K562 (cell line): ENCODE measurements around the gene KIF9. TPM values are rescaled to one million over a fixed set of nuclear protein-coding genes. Genes with fewer than 3 reads are reported as not detected.
A peak's percentile ranks its signal among the peaks of the same experiment; 100 is the strongest.

ENCODE experiments used
- ATAC-seq: fragments of 200-7000 bp; cut with Tn5 transposase; 3 replicates; pipeline ENCODE4 v1.9.1; 2020; ENCODE audit warnings: moderate library complexity
- BruUV-seq: library from RNA; stranded (reverse); fragments of 400-500 nt; replicated peaks from 2 replicates; lab custom pipeline; 2021; lab: Mats Ljungman, UMichigan
- CTCF ChIA-PET: fragments of 300-600 bp; formaldehyde crosslinking; extraction: SDS; loops from one replicate; lab custom pipeline; 2021; ENCODE audit warnings: low intra/inter-chr PET ratio; lab: Yijun Ruan, JAX
- POLR2A ChIA-PET: fragments of 300-600, 350-650 bp; sonication (Branson Sonifier 250); formaldehyde crosslinking; extraction: SDS; loops from one replicate; lab custom pipeline; 2021; ENCODE audit warnings: antibody characterized with exemption, inconsistent platforms; lab: Yijun Ruan, JAX
- DNase-seq, 4 experiments: peaks; one replicate each; pipeline versions ENCODE4 v3.0.0 to v3.0.0-alpha.2; 2011 to 2018; ENCODE audit warnings: low spot score in 3 of 4, mixed read lengths in 3 of 4; ENCODE audit errors: extremely low read depth in 1 of 4
- FAIRE-seq: peaks from 2 replicates; lab custom pipeline; 2011; peaks lifted over from hg19 to GRCh38; lab: Jason Lieb, UNC
- H2AFZ ChIP-seq: 2 replicates; pipeline ENCODE4 v1.6.0; 2011; ENCODE audit warnings: low read depth, low read length, control low read depth, inconsistent platforms
- H3K27ac ChIP-seq: fragments of 200-600 bp; 3 replicates; pipeline ENCODE4 v1.8.0; 2011; ENCODE audit warnings: low read depth, mild to moderate bottlenecking, control low read depth, inconsistent platforms, low read length, moderate library complexity, mixed read lengths; ENCODE audit errors: extremely low read depth
- H3K27me3 ChIP-seq, 2 experiments: fragments of 300-600 bp in 1 of 2; 2 replicates in 1 of 2; 3 replicates in 1 of 2; pipeline versions ENCODE4 v1.6.0 to v1.8.0; 2011; ENCODE audit warnings: inconsistent platforms in 2 of 2, low read length in 2 of 2, mild to moderate bottlenecking in 1 of 2, mixed read lengths in 1 of 2, moderate library complexity in 1 of 2; ENCODE audit not compliant: control insufficient read depth in 2 of 2, insufficient read depth in 2 of 2
- H3K36me3 ChIP-seq: fragments of 300-600 bp; 3 replicates; pipeline ENCODE4 v1.8.0; 2011; ENCODE audit warnings: mild to moderate bottlenecking, low read length, inconsistent platforms; ENCODE audit not compliant: control insufficient read depth, insufficient read depth
- H3K4me1 ChIP-seq, 2 experiments: fragments of 200-600 bp in 1 of 2; replicated peaks in 1 of 2; 2 replicates in 1 of 2; 3 replicates in 1 of 2; pipeline versions ENCODE4 v1.5.1 to v1.8.0; 2011; ENCODE audit warnings: inconsistent platforms in 2 of 2, low read length in 2 of 2, mild to moderate bottlenecking in 1 of 2, mixed read lengths in 1 of 2, moderate library complexity in 1 of 2; ENCODE audit not compliant: control insufficient read depth in 2 of 2, insufficient read depth in 2 of 2
- H3K4me2 ChIP-seq: 2 replicates; pipeline ENCODE4 v1.6.1; 2011; ENCODE audit warnings: low read length, control low read depth, inconsistent platforms, mixed read lengths; ENCODE audit not compliant: insufficient read depth
- H3K4me3 ChIP-seq: fragments of 200-600 bp; sonication (generic), shearing (Covaris generic); 2 replicates; pipeline ENCODE4 v1.5.1; 2016; ENCODE audit warnings: control low read depth, inconsistent platforms
- H3K79me2 ChIP-seq: fragments of 200-600 bp; 3 replicates; pipeline ENCODE4 v1.8.0; 2011; ENCODE audit warnings: low read length, inconsistent platforms; ENCODE audit not compliant: control insufficient read depth, insufficient read depth
- H3K9ac ChIP-seq, 2 experiments: 2 replicates each; pipeline versions ENCODE4 v1.6.0 to v1.6.1; 2011; ENCODE audit warnings: low read depth in 2 of 2, low read length in 2 of 2, control low read depth in 1 of 2, inconsistent platforms in 1 of 2, mild to moderate bottlenecking in 1 of 2, mixed read lengths in 1 of 2; ENCODE audit not compliant: insufficient read depth in 1 of 2
- H3K9me1 ChIP-seq: one replicate; pipeline ENCODE4 v1.6.0; 2011; ENCODE audit warnings: inconsistent platforms, mild to moderate bottlenecking, low read length, moderate library complexity; ENCODE audit not compliant: control insufficient read depth, insufficient read depth
- H3K9me3 ChIP-seq: replicated peaks from 2 replicates; pipeline ENCODE4 v1.5.1; 2011; ENCODE audit warnings: low read depth, low read length, inconsistent platforms; ENCODE audit not compliant: control insufficient read depth, insufficient read depth
- H4K20me1 ChIP-seq: replicated peaks from 2 replicates; pipeline ENCODE4 v1.6.1; 2011; ENCODE audit warnings: low read length, inconsistent platforms, mixed read lengths; ENCODE audit not compliant: control insufficient read depth, insufficient read depth
- DIDO1 ChIP-seq: fragments of 450-650 bp; IDR thresholded peaks from 2 replicates; pipeline ENCODE4 v1.6.1; 2016; ENCODE audit warnings: low read depth, missing biosample characterization, missing genetic modification characterization
- DMBX1 ChIP-seq: fragments of 250-450 bp; sonication (Bioruptor Pico); IDR thresholded peaks from 2 replicates; pipeline ENCODE4 v1.8.0; 2022; ENCODE audit warnings: inconsistent platforms, mild to moderate bottlenecking, moderate library complexity, borderline replicate concordance
- SPI1 ChIP-seq: IDR thresholded peaks from 2 replicates; pipeline ENCODE4 v1.6.1; 2011; ENCODE audit warnings: low read depth, low read length, control low read depth, borderline replicate concordance
- TEAD4 ChIP-seq, 2 experiments: sonication (generic) in 1 of 2; formaldehyde crosslinking in 1 of 2; IDR thresholded peaks; 2 replicates each; pipeline versions ENCODE4 v1.6.1 to v1.8.0; 2012 to 2022; ENCODE audit warnings: borderline replicate concordance in 1 of 2, inconsistent platforms in 1 of 2, low read length in 1 of 2, mild to moderate bottlenecking in 1 of 2, missing genetic modification reagents in 1 of 2
- TSC22D4 ChIP-seq: fragments of 450-650 bp; IDR thresholded peaks from 2 replicates; pipeline ENCODE4 v1.6.1; 2016; ENCODE audit warnings: missing genetic modification characterization, missing biosample characterization, control low read depth
- ZBTB17 ChIP-seq: fragments of 450-650 bp; formaldehyde crosslinking; IDR thresholded peaks from 2 replicates; pipeline ENCODE4 v1.4.0; 2020; ENCODE audit warnings: mild to moderate bottlenecking
- ZNF175 ChIP-seq: fragments of 200-800 bp; sonication (Bioruptor generic); IDR thresholded peaks from 2 replicates; pipeline ENCODE4 v1.6.1; 2016; ENCODE audit warnings: low read depth, mild to moderate bottlenecking, missing genetic modification characterization, missing compliant biosample characterization
- ZNF586 ChIP-seq: fragments of 450-650 bp; formaldehyde crosslinking; conservative IDR thresholded peaks from 2 replicates; pipeline ENCODE4 v1.4.0; 2020; ENCODE audit warnings: mild to moderate bottlenecking, moderate library complexity
- ZNF589 ChIP-seq: fragments of 200-800 bp; sonication (Bioruptor generic); IDR thresholded peaks from 2 replicates; pipeline ENCODE4 v1.6.1; 2016; ENCODE audit warnings: low read depth, missing genetic modification characterization, missing compliant biosample characterization
- WGBS: fragments of 100-300 bp; shearing (Covaris generic); methylation state at CpG from one replicate; pipeline ENCODE4 v1.1.6; 2016; ENCODE audit warnings: low coverage, mixed read lengths; ENCODE audit not compliant: insufficient coverage; ENCODE audit errors: missing lambda C conversion rate; 5-methylcytosine and 5-hydroxymethylcytosine counted together
- in situ Hi-C: fragments of 300-500 bp; cut with MboI; formaldehyde crosslinking; loops from 4 replicates; pipeline ENCODE4 v1.15.0; 2018; ENCODE audit warnings: inconsistent platforms, mixed read lengths
- intact Hi-C: fragments of 100-400 bp; cut with micrococcal nuclease; formaldehyde crosslinking; loops from 2 replicates; pipeline ENCODE4 v1.14.2; 2022
- polyA plus RNA-seq, 8 experiments: library from polyadenylated mRNA; depleted of rRNA in 4 of 8; stranded (reverse) in 5 of 8; unstranded in 3 of 8; fragments of >200 nt; fragmentation: Nextera tagmentation in 2 of 8; fragmentation: Illumina TruSeq in 1 of 8; extraction: Ambion mirVana in 2 of 8; extraction: Trizol in 1 of 8; gene quantifications; 2 replicates each; pipeline versions ENCODE4 v1.2.1 to v1.2.3, GENCODE V29; 2011 to 2014; ENCODE audit warnings: inconsistent platforms in 1 of 8, missing spikeins in 1 of 8
- total RNA-seq, 7 experiments: library from RNA; depleted of rRNA in 6 of 7; stranded (reverse); fragments of >200 nt in 6 of 7; fragmentation: Illumina TruSeq in 2 of 7; extraction: Trizol in 2 of 7; gene quantifications; 2 replicates each; pipeline versions ENCODE4 v1.2.1 to v1.2.3, GENCODE V29; 2011 to 2021; ENCODE audit warnings: low replicate concordance in 1 of 7
- TF ChIP-seq, protein P1 (sequence below), 2 experiments: fragments of 250-450 bp in 1 of 2; fragments of 450-650 bp in 1 of 2; sonication (Bioruptor Pico) in 1 of 2; IDR thresholded peaks; 2 replicates each; pipeline versions ENCODE4 v1.6.1 to v1.8.0; 2016 to 2021; ENCODE audit warnings: mild to moderate bottlenecking in 2 of 2, moderate library complexity in 2 of 2, missing compliant biosample characterization in 1 of 2, missing genetic modification characterization in 1 of 2
- TF ChIP-seq, protein P2 (sequence below): fragments of 250-450 bp; sonication (Bioruptor Pico); IDR thresholded peaks from 2 replicates; pipeline ENCODE4 v1.5.0; 2021; ENCODE audit warnings: mild to moderate bottlenecking, borderline replicate concordance
- TF ChIP-seq, protein P3 (sequence below): fragments of 250-450 bp; sonication (Bioruptor Pico); IDR thresholded peaks from 2 replicates; pipeline ENCODE4 v1.4.0; 2020

Gene KIF9
- total and polyA plus RNA-seq, 9 of the 15 experiments (the other 6 are each of a cell fraction or from before 2014, with no cell fraction given): 16.9 to 56.9 (median 25.0) TPM

DNA sequence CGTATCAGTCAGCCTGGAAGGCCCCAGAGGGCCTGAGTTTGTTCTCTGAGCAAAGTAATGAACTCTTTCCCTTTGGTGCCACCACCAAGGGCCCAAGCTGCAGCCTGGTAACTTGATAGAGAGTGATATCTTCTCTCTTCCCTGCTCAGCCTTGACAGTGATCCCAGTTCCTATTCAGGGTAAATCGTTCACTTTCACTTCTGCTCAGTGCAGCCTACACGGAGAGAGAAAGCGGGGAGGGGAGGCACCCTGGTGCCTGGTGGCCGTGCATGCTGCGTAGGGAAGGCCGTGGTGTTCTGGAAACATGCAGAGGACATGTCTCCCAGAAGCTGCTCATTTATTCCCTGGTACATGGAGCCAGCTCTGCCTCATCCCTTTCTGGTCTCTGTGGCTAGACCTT is 54.9 kb downstream of the KIF9 start (continued):
- TF ChIP-seq, protein P1, sequence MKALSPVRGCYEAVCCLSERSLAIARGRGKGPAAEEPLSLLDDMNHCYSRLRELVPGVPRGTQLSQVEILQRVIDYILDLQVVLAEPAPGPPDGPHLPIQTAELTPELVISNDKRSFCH (CRISPR knock-in tag; IDR thresholded peaks at IDR 0.05): no peak
- TF ChIP-seq, protein P1 (tag; IDR thresholded peaks at IDR 0.05): no peak
- TF ChIP-seq ZNF175 (CRISPR knock-in tag): peak; percentile 60; the same call in 1 of the 2 replicates
- TF ChIP-seq TSC22D4 (tag): no peak
- TF ChIP-seq TEAD4 (IDR thresholded peaks at IDR 0.05; ENCODE audit: low read length): no peak
- no peak for TF ChIP-seq TEAD4 (CRISPR knock-in tag; IDR thresholded peaks at IDR 0.05; ENCODE audit: borderline replicate concordance)
- peak; percentile 22; the same call in 1 of the 2 replicates for TF ChIP-seq ZNF589
- no peak for TF ChIP-seq ZNF586 (CRISPR knock-in tag)

DNA sequence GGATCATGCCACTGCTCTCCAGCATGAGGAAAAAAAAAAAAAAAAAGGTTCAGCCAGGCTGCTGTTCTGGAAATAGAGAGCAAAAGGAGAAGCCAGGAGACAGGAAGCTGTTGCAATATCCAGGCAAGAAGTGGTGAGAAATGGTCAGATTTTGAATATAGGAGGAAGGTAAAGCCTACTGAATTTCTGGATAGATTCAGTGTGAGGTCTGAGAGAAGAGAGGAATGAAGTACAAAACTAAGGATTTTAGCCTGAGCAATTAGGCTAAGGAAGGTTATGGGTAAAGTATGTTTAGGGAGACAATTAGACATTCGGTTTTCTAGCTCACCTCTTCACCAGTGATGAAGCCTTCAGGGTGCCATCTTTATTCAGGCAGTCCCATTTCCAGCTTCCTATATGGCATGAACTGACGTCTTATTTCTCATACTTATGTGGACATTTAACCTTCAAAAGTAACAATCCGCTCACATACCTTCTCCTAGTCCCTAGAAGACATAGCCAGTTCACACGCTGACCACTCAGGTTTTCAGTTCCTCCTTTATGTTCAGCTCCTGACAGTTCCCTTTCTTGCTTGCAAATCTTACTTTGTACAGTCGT is 57.2 kb downstream of the KIF9 start:
- POLR2A ChIA-PET: interaction anchor here (0.6 to 1.1 kb wide), 4 partner anchors 9 to 463 kb away, joined by 3 to 4 read pairs (median 3); no protein-coding TSS in a partner anchor
- peak; percentile 26 for FAIRE-seq
- WGBS: 34% methylated on average over 5 of the region's 5 CpGs
- TF ChIP-seq SPI1: peak; percentile 64; the same call in 1 of the 2 replicates
- TF ChIP-seq, protein P2, sequence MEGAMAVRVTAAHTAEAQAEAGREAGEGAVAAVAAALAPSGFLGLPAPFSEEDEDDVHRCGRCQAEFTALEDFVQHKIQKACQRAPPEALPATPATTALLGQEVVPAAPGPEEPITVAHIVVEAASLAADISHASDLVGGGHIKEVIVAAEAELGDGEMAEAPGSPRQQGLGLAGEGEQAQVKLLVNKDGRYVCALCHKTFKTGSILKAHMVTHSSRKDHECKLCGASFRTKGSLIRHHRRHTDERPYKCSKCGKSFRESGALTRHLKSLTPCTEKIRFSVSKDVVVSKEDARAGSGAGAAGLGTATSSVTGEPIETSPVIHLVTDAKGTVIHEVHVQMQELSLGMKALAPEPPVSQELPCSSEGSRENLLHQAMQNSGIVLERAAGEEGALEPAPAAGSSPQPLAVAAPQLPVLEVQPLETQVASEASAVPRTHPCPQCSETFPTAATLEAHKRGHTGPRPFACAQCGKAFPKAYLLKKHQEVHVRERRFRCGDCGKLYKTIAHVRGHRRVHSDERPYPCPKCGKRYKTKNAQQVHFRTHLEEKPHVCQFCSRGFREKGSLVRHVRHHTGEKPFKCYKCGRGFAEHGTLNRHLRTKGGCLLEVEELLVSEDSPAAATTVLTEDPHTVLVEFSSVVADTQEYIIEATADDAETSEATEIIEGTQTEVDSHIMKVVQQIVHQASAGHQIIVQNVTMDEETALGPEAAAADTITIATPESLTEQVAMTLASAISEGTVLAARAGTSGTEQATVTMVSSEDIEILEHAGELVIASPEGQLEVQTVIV (CRISPR knock-in tag): no peak
- TF ChIP-seq, protein P3, sequence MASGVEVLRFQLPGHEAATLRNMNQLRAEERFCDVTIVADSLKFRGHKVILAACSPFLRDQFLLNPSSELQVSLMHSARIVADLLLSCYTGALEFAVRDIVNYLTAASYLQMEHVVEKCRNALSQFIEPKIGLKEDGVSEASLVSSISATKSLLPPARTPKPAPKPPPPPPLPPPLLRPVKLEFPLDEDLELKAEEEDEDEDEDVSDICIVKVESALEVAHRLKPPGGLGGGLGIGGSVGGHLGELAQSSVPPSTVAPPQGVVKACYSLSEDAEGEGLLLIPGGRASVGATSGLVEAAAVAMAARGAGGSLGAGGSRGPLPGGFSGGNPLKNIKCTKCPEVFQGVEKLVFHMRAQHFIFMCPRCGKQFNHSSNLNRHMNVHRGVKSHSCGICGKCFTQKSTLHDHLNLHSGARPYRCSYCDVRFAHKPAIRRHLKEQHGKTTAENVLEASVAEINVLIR: peak; percentile 10; the same call in 1 of the 2 replicates
- peak; percentile 89 for TF ChIP-seq ZBTB17
- TF ChIP-seq DMBX1 (CRISPR knock-in tag): peak; percentile 76; the same call in 1 of the 2 replicates
- no peak for TF ChIP-seq DIDO1 (tag)

More for the DNA sequence above, 57.2 kb downstream of the KIF9 start:
- Histone ChIP-seq H4K20me1 (no peaks in the 10 kb centered on the region; the same call in 1 of the 2 replicates), H3K36me3 (no peaks in the 10 kb centered on the region), H3K79me2 (no peaks in the 10 kb centered on the region), H3K27me3 (no peaks in the 10 kb centered on the region), H3K9me3 (no peaks in the 10 kb centered on the region), H3K9ac (no peak overlapping the region), H3K4me2 (no peak overlapping the region), H3K4me1 (peaks cover 0 to 6% of the 10 kb centered on the region in 2 experiments; a peak in 3 of 5 replicates), H3K4me3 (no peak overlapping the region), H3K9me1 (no peaks in the 10 kb centered on the region), H3K27ac (no peak overlapping the region), H2AFZ (0 out of 2 replicates have a peak overlapping the region, but pooled peaks have one; percentile 2)
- intact Hi-C loops: no loop called here
- in situ Hi-C loops: no loop called here
- DNase-seq (no peak), ATAC-seq (peak; percentile 50)
- BruUV-seq: no TSS peak
- CTCF ChIA-PET: no interaction called here
